GM12892 (cell line): Measurements from ENCODE around the gene ARSJ.

Source experiments
- POLR2A ChIP-seq: IDR thresholded peaks from 2 replicates; pipeline ENCODE4 v1.6.1; 2011; ENCODE audit warnings: low read depth, low read length, control low read depth
- POLR2AphosphoS5 ChIP-seq: IDR thresholded peaks from 2 replicates; pipeline ENCODE4 v1.6.1; 2011; ENCODE audit warnings: low read depth, low read length, control low read depth
- TAF1 ChIP-seq: IDR thresholded peaks from 2 replicates; pipeline ENCODE4 v1.6.1; 2011; ENCODE audit warnings: low read depth, mild to moderate bottlenecking, control low read depth, low read length, borderline replicate concordance

DNA sequence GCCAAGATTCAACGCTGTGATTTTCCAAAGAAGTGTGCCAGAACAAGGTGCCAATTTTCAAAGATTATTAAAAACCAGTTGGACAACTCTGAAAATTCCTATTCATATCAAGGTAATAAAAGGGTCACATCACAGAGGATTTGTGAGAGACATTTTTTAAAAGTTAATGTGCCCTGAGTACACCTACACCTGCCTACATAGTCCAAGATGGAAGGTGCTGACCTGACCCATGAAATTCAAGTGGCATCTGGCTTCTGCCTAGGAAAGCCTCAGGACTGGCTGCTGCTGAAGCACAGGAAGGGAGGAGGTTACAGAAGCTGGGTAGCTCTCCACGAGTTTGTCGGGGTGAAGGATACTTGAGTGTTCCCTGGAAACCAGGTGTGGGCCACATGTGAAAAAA lies 11.4 kb upstream of the ARSJ start:
- TF ChIP-seq POLR2A (no peak), TAF1 (no peak), POLR2AphosphoS5 (no peak)
